Measurements from ENCODE around the gene THBS1.

THBS1 gene

DNA sequence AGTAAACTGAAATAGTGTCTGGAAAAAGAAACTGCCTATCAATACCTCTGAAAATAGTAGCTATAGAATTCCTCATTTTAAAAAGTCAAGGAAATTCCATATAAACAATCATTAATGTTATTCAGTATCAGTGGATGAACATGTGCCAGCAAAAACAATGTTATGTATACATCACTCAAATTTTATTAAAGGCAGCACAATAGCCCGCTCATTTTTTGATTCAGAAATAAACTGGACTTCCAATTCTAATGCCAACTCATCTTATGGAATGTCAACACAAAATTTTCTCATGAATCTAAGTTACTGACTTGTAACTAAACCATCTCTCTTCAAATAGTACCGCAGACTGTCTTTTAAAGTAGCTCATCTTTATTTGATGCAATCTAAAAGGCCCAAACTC is 19.0 kb downstream of the THBS1 start:
- Histone ChIP-seq H3K27me3 (no peaks in the 10 kb centered on the region), H3K27ac (no peak overlapping the region), H3K4me3 (ENCODE audit: low read depth in 1 of 2, low read length in 1 of 2) (no peak overlapping the region), H3K36me3 (no peaks in the 10 kb centered on the region), H3K9me3 (no peaks in the 10 kb centered on the region), H3K4me1 (ENCODE audit: control insufficient read depth in 1 of 2, insufficient read depth in 1 of 2, low read depth in 1 of 2, low read length in 1 of 2) (no peaks in the 10 kb centered on the region)
- TF ChIP-seq, protein P1, sequence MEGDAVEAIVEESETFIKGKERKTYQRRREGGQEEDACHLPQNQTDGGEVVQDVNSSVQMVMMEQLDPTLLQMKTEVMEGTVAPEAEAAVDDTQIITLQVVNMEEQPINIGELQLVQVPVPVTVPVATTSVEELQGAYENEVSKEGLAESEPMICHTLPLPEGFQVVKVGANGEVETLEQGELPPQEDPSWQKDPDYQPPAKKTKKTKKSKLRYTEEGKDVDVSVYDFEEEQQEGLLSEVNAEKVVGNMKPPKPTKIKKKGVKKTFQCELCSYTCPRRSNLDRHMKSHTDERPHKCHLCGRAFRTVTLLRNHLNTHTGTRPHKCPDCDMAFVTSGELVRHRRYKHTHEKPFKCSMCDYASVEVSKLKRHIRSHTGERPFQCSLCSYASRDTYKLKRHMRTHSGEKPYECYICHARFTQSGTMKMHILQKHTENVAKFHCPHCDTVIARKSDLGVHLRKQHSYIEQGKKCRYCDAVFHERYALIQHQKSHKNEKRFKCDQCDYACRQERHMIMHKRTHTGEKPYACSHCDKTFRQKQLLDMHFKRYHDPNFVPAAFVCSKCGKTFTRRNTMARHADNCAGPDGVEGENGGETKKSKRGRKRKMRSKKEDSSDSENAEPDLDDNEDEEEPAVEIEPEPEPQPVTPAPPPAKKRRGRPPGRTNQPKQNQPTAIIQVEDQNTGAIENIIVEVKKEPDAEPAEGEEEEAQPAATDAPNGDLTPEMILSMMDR (IDR thresholded peaks at IDR 0.05) = no peak

DNA sequence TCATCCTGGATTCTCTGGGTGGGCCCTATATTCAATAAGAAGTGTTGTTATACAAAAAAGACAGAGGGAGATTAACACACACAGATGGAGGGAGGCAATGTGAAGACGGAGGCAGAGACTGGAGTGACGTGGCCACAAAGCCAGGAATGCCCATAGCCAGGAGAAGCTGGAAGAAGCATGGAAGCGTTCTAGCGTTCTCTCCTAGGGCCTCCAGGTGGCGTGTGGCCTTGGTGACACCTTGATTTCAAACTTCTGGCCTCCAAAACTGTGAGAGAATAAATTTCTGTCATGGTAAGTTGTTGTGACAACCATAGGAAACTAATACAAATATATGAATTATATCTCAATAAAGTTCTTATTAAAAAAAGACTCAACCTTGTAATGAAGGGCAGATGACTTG is 21.3 kb downstream of the THBS1 start:
- Histone ChIP-seq H3K27ac (no peak overlapping the region), H3K36me3 (no peaks in the 10 kb centered on the region)
- TF ChIP-seq, protein P1 (IDR thresholded peaks at IDR 0.05) = no peak

DNA sequence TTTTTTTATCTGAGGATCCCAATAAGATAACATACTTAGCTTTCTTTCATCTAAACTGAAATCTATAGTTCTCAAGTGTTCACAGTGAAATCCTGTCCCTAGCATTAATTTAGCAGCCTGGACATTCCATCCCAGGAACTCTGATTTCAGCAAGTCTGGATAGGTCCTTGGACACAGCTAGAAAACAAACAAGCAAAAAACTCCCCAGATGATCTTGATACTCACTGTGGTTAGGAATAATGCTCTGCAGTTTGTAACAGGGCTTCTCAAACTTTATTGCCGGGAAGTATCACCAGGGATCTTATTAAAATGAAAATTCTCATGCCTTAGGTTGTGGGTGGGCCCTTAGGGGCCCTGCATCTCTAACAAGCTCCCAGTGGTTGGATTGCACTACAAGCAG is 24.3 kb downstream of the THBS1 start:
- Histone ChIP-seq H3K4me3 (ENCODE audit: low read depth in 1 of 2, low read length in 1 of 2) (no peak overlapping the region), H3K36me3 (no peaks in the 10 kb centered on the region), H3K27me3 (no peaks in the 10 kb centered on the region), H3K9me3 (peaks cover under 1% of the 10 kb centered on the region), H3K27ac (no peak overlapping the region), H3K4me1 (ENCODE audit: control insufficient read depth in 1 of 2, insufficient read depth in 1 of 2, low read depth in 1 of 2, low read length in 1 of 2) (no peaks in the 10 kb centered on the region)
- TF ChIP-seq, protein P1 (IDR thresholded peaks at IDR 0.05) = no peak

More for the DNA sequence above, 21.3 kb downstream of the THBS1 start:
- Histone ChIP-seq H3K4me3 (ENCODE audit: low read depth in 1 of 2, low read length in 1 of 2) (no peak overlapping the region), H3K27me3 (no peaks in the 10 kb centered on the region), H3K9me3 (no peaks in the 10 kb centered on the region), H3K4me1 (ENCODE audit: control insufficient read depth in 1 of 2, insufficient read depth in 1 of 2, low read depth in 1 of 2, low read length in 1 of 2) (no peaks in the 10 kb centered on the region)

DNA sequence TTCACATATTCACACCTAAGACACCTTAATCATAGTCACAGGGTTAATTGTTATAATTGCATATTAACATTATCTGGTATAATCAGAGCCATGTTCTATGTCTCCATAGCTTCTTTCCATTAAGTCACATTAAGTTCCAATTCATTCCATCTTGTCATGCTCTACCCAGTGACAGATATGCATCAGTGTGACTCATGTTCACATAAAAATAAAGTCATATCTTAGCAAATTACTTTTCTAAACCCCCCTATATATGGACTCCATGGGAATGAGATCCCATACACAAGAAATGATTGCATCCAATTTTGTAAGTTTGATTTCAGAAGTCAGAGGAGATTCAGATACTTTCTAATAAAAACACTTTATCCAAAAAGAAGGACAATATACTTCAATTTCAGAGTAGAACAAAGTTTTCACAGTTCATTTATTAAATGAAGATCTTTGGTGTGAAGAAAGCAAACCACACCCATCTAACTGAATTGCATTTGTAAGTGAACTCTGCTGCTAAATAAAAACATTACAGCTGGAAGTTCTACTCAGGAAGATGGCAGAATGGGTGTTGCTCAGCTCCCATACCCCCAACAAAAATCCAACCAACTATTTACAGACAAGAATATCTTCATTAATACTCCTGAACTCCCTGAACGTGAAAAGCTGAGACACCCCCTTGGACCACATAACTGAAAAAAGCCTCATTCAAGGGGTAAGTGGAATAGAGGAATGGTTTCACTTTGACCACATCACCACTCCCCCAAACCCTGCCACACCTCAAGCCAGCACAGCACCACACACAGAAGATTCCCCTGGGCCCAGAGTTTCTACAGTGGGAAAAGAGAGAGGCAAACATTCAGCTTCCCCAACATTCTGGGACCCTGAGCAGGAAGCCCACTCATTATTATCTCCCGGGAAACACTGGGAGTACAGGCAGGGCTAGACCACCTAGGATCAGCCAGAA is 27.6 kb downstream of the THBS1 start:
- H3K27me3 ChIP-seq = no peaks in the 10 kb centered on the region
- H3K9me3 ChIP-seq = peaks cover 4% of the 10 kb centered on the region
- H3K27ac ChIP-seq = no peak overlapping the region
- TF ChIP-seq, protein P1 (IDR thresholded peaks at IDR 0.05) = no peak
- no peaks in the 10 kb centered on the region for H3K4me1 ChIP-seq (ENCODE audit: control insufficient read depth in 1 of 2, insufficient read depth in 1 of 2, low read depth in 1 of 2, low read length in 1 of 2)
- H3K36me3 ChIP-seq = no peaks in the 10 kb centered on the region
- H3K4me3 ChIP-seq (ENCODE audit: low read depth in 1 of 2, low read length in 1 of 2) = no peak overlapping the region

DNA sequence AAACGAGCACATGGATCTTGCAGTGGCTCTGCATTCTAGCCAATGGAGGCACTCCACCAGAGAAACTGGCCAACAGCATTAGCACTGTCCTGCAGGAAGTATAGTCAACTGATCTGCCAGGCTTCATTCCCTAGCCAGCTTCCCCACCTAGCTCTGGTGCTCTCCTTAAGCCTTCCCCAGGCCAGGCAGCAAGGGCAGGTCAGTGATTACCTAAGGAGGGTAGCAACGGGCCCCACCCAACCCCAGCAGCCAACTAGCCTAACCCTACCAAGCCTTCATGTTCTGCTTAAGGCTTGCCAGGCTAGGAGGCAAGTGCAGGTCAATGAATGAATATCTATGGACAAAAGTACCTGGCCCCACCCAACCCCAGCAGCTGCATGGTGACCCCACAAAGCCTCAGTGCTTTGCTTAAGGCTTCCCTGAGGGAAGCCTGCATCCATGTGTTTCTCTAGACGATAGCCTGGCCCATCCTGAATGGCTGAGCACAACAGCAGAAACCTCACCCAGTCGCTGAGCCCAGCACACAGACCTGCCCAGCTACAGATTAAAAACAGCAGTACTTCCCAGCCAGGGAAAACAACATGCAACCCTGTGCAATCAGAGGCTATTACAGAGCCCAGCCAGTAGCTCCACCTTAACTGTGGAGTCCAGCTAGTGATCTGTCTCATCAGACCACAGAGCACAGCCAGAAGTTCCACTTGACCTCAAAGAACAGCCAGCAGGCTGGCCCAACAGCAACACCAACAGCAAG is 28.5 kb downstream of the THBS1 start:
- H3K4me1 ChIP-seq (ENCODE audit: control insufficient read depth in 1 of 2, insufficient read depth in 1 of 2, low read depth in 1 of 2, low read length in 1 of 2) = no peaks in the 10 kb centered on the region
- H3K27ac ChIP-seq = no peak overlapping the region
- TF ChIP-seq, protein P1 (IDR thresholded peaks at IDR 0.05) = no peak
- no peaks in the 10 kb centered on the region for H3K27me3 ChIP-seq
- peaks cover 4% of the 10 kb centered on the region for H3K9me3 ChIP-seq
- no peak overlapping the region for H3K4me3 ChIP-seq (ENCODE audit: low read depth in 1 of 2, low read length in 1 of 2)
- H3K36me3 ChIP-seq = no peaks in the 10 kb centered on the region
